Mononuclear cell (primary cell): ENCODE measurements around the gene RB1. TPM values are rescaled to one million over a fixed set of nuclear protein-coding genes. Genes with fewer than 3 reads are reported as not detected.
"Not testable (repeated sequence)": the region's sequence is repeated elsewhere in the genome, so short reads cannot be mapped to it uniquely, and the experiment has no call there.

ENCODE experiments used
- H3K27me3 ChIP-seq: 2 replicates; pipeline ENCODE4 v1.6.0; 2011; ENCODE audit warnings: low read length, control low read depth; ENCODE audit not compliant: insufficient read depth
- H3K4me1 ChIP-seq: 2 replicates; pipeline ENCODE4 v1.5.1; 2011; ENCODE audit warnings: mild to moderate bottlenecking, low read length, control low read depth; ENCODE audit not compliant: insufficient read depth
- H3K4me3 ChIP-seq: 2 replicates; pipeline ENCODE4 v1.5.1; 2011; ENCODE audit warnings: mild to moderate bottlenecking, low read length, moderate library complexity
- H3K9me3 ChIP-seq: 2 replicates; pipeline ENCODE4 v1.5.1; 2011; ENCODE audit warnings: low read depth, mild to moderate bottlenecking, control low read depth, low read length
- total RNA-seq: library from RNA; depleted of rRNA; stranded (reverse); fragments of >200 nt; gene quantifications from one replicate; pipeline ENCODE4 v1.2.3, GENCODE V29; 2012

The RB1 gene
- total RNA-seq, 1 donor, result 21.6 TPM

DNA sequence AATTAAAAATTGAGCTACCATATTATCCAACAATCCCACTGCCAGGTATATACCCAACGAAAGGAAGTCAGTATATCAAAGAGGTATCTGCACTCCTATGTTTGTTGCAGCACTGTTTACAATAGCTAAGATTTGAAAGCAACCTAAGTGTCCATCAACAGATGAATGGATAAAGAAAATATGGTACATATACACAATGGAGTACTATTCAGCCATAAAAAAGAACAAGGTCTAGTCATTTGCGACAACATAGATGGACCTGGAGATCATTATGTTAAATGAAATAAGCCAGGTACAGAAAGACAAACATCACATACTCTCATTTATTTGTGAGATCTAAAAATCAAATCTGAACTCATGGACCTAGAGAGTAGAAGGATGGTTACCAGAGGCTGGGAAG lies 52.0 kb downstream of the RB1 start:
- not testable (repeated sequence) for H3K4me1 ChIP-seq, H3K4me3 ChIP-seq, H3K27me3 ChIP-seq
- H3K9me3 ChIP-seq, result peaks cover 24% of the 10 kb centered on the region

DNA sequence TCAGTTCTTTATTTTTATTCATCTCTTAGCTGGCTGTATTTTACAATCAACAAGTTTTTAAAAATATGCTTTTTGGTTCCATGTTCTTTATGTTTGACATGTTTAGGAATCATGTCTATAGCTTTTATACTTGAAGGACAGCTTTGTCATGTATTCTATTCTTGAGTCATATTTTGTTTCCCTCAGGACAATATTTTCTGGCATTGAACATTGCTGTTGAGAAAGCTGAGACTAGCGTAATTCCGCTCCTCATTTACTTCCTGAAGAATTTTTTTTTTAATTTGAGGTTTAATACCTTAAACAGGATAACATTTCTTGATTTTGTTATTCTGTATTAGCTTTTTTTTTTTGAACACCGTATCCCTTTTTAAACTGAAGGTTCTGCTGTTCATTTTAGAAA lies 53.2 kb downstream of the RB1 start:
- Histone ChIP-seq H3K27me3 (no peaks in the 10 kb centered on the region), H3K4me1 (no peaks in the 10 kb centered on the region), H3K4me3 (no peak overlapping the region), H3K9me3 (peaks cover 24% of the 10 kb centered on the region)

DNA sequence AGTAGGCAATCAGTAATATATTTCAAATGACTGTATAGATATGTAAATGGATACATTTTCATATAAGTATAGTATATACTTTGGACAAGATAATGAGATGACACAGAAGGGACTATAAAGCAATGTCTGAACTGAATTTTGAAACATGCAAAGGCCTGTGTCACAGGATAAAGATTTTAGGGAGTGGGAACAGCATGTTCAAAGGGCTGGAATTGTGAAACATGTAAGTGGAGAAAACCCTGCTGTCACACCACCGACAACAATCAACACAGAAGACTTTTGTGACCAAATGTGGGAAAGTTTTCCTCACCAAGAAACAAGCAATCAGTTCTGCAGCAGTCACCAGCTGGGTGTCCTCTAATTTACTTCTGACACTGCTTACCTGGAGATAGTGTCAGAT lies 66.4 kb downstream of the RB1 start:
- no peaks in the 10 kb centered on the region for H3K9me3 ChIP-seq
- no peaks in the 10 kb centered on the region for H3K4me1 ChIP-seq
- H3K4me3 ChIP-seq, result no peak overlapping the region
- H3K27me3 ChIP-seq, result no peaks in the 10 kb centered on the region

GRCh38 chr13:48370815-48371214 lies 67.3 kb downstream of the RB1 start:
- H3K4me3 ChIP-seq, result no peak overlapping the region
- H3K27me3 ChIP-seq, result no peaks in the 10 kb centered on the region
- H3K9me3 ChIP-seq, result no peaks in the 10 kb centered on the region
- no peaks in the 10 kb centered on the region for H3K4me1 ChIP-seq

GRCh38 chr13:48377857-48378256 lies 74.3 kb downstream of the RB1 start:
- H3K27me3 ChIP-seq, result no peaks in the 10 kb centered on the region
- no peaks in the 10 kb centered on the region for H3K9me3 ChIP-seq
- no peak overlapping the region for H3K4me3 ChIP-seq
- peaks cover 3% of the 10 kb centered on the region for H3K4me1 ChIP-seq

DNA sequence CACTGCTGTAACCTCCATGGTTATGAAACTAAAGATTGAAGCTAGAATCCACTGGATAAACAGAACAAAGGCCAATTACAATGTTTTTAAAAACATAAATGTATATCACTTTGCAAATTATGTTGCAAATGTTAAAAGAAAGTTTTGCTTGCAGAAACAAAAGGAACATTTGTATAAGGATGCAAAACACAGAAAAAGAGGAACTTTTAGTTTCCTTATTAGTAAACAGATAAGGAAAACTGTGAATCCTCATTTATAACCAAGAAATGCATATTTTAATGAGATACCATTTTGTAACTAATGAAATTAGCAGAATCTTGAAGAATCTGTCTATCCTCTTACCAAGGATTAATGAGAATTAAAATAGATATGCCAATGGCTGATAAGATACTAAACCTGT lies 77.0 kb downstream of the RB1 start:
- Histone ChIP-seq H3K4me3 (no peak overlapping the region), H3K9me3 (no peaks in the 10 kb centered on the region), H3K4me1 (peaks cover 3% of the 10 kb centered on the region), H3K27me3 (no peaks in the 10 kb centered on the region)

GRCh38 chr13:48383384-48383783 lies 79.8 kb downstream of the RB1 start:
- Histone ChIP-seq H3K4me3 (no peak overlapping the region), H3K9me3 (no peaks in the 10 kb centered on the region), H3K27me3 (no peaks in the 10 kb centered on the region), H3K4me1 (peaks cover 3% of the 10 kb centered on the region)

DNA sequence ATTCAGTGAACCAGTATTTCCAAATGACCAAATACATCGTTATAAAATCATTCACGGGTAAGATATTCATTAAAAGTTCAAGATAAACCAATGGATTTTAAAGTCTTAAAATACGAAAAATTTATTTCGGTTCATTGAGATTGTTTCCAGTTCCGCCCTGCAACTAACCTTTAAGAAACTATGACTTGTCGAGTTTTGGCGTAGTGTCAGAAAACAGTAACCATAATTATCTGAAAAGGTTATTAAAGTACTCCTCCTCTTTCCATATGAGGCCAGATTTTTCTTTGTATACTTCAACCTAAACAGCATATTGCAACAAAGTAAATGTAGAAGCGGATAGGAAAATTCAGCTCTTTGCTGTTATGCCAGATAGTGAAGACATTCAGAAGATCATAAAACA lies 83.3 kb downstream of the RB1 start:
- H3K4me1 ChIP-seq, result no peaks in the 10 kb centered on the region
- H3K9me3 ChIP-seq, result no peaks in the 10 kb centered on the region
- no peak overlapping the region for H3K4me3 ChIP-seq
- no peaks in the 10 kb centered on the region for H3K27me3 ChIP-seq

DNA sequence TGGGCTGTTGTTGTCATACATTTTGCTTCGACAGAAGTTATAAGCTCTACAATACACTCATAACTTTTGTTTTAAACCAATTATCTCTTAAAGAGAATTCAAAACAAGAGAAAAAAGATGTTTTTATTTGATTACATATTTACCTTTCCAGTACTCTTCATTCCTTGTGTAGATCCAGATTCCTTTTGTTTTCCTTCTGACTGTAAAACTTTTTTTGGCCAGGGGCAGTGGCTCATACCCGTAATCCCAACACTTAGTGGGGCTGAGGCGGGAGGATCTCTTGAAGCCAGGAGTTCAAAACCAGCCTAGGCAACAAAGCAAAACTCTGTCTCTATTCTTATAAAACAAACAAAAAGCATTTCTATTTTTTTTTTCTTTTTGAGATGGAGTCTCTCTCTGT lies 87.7 kb downstream of the RB1 start:
- Histone ChIP-seq H3K4me3 (no peak overlapping the region), H3K9me3 (no peaks in the 10 kb centered on the region), H3K4me1 (no peaks in the 10 kb centered on the region), H3K27me3 (no peaks in the 10 kb centered on the region)

GRCh38 chr13:48393030-48393697 lies 89.6 kb downstream of the RB1 start:
- H3K4me3 ChIP-seq, result no peak overlapping the region
- H3K9me3 ChIP-seq, result no peaks in the 10 kb centered on the region
- H3K27me3 ChIP-seq, result no peaks in the 10 kb centered on the region
- no peaks in the 10 kb centered on the region for H3K4me1 ChIP-seq

DNA sequence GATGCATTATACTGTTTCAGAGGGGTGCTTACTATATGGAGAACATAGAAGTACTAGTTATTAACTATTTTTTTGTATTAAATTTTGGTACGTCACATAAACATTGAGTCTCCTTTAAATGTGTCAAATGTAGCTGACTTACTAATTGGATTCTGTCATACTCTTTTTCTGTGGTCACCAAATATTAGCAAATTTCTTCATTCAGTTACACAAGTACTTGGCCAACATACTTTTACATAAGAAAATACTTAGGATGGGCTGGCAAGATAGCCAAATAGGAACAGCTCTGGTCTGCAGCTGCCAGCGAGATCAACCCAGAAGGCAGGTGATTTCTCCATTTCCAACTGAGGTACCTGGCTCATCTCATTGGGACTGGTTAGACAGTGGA lies 90.1 kb downstream of the RB1 start:
- H3K27me3 ChIP-seq, result no peaks in the 10 kb centered on the region
- H3K4me3 ChIP-seq, result no peak overlapping the region
- H3K4me1 ChIP-seq, result no peaks in the 10 kb centered on the region
- H3K9me3 ChIP-seq, result no peaks in the 10 kb centered on the region

- Histone ChIP-seq H3K9me3 (no peaks in the 10 kb centered on the region), H3K4me3 (no peak overlapping the region), H3K4me1 (peaks cover 7% of the 10 kb centered on the region), H3K27me3 (no peaks in the 10 kb centered on the region)
Observed at GRCh38 chr13:48397744-48398143, 94.2 kb downstream of the RB1 start.

GRCh38 chr13:48398450-48399095 lies 95.0 kb downstream of the RB1 start:
- Histone ChIP-seq H3K27me3 (no peaks in the 10 kb centered on the region), H3K4me1 (peaks cover 13% of the 10 kb centered on the region), H3K9me3 (no peaks in the 10 kb centered on the region), H3K4me3 (no peak overlapping the region)

- Histone ChIP-seq H3K9me3 (no peaks in the 10 kb centered on the region), H3K27me3 (no peaks in the 10 kb centered on the region), H3K4me1 (peaks cover 24% of the 10 kb centered on the region), H3K4me3 (no peak overlapping the region)
Observed at GRCh38 chr13:48400090-48400694, 96.6 kb downstream of the RB1 start.

- H3K4me1 ChIP-seq, result peaks cover 24% of the 10 kb centered on the region
- H3K27me3 ChIP-seq, result no peaks in the 10 kb centered on the region
- H3K4me3 ChIP-seq, result no peak overlapping the region
- H3K9me3 ChIP-seq, result no peaks in the 10 kb centered on the region
Observed at GRCh38 chr13:48400850-48401291, 97.3 kb downstream of the RB1 start.

GRCh38 chr13:48401480-48401879 lies 97.9 kb downstream of the RB1 start:
- H3K27me3 ChIP-seq, result no peaks in the 10 kb centered on the region
- no peak overlapping the region for H3K4me3 ChIP-seq
- peaks cover 24% of the 10 kb centered on the region for H3K4me1 ChIP-seq
- no peaks in the 10 kb centered on the region for H3K9me3 ChIP-seq
